ENCODE measurements around the gene IFNAR2. TPM values are rescaled to one million over a fixed set of nuclear protein-coding genes. Genes with fewer than 3 reads are reported as not detected.

Gene IFNAR2
- total RNA-seq, 1 experiment from 2014 or later, result 36.1 TPM

DNA sequence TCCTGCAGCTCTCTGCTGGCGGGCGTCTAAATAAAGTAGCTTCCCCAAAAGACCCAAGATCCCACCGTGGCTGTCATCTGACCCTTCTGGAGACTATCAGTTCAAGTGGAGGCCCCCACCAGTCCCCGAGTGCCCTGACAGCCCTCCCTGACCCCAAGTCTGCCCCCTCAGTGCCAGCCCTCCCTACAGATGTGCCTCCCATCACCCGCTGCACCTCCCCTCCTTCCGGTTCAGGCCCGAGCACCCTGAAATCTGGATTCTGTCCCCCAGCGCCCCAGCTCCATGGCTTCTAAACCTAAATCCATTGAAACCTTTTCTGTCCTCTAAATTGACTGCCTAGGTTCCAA, 37.0 kb downstream of the IFNAR2 start:
- DNase-seq, result no peak
- no TSS peak for BruUV-seq (replicated peaks)
- H3K4me3 ChIP-seq (ENCODE audit: low read depth, low read length), result peak overlapping the region; percentile 75
- H3K27ac Mint-ChIP-seq (ENCODE audit: unreplicated experiment), result peak overlapping the region; percentile 91
- no peaks in the 10 kb centered on the region for H3K27me3 Mint-ChIP-seq (ENCODE audit: insufficient read depth, unreplicated experiment)
- no peaks in the 10 kb centered on the region for H3K27me3 ChIP-seq (replicated peaks; ENCODE audit: control insufficient read depth, insufficient read depth, low read length)
- H3K9me3 Mint-ChIP-seq (ENCODE audit: unreplicated experiment), result no peaks in the 10 kb centered on the region
- intact Hi-C loops (cut with micrococcal nuclease; ENCODE audit: unreplicated experiment), result loop anchor here (2.0 to 10.0 kb wide), 3 partner anchors 58 to 106 kb away; partner anchors contain the start of gene IFNAR1
- peaks cover 15% of the 10 kb centered on the region for H3K4me1 ChIP-seq
- CTCF ChIA-PET, result interaction anchor here (0.6 to 0.7 kb wide), 3 partner anchors 66 to 189 kb away, joined by 3 to 4 read pairs (median 4); no protein-coding TSS in a partner anchor
- POLR2A ChIA-PET, result interaction anchor here (0.6 to 1.5 kb wide), 4 partner anchors 10 to 146 kb away, joined by 3 to 5 read pairs (median 4); no protein-coding TSS in a partner anchor
- peaks cover 48% of the 10 kb centered on the region for H3K36me3 Mint-ChIP-seq (ENCODE audit: insufficient read depth, unreplicated experiment)
- peaks cover 3% of the 10 kb centered on the region; the same call in 1 of the 2 replicates for H3K36me3 ChIP-seq (ENCODE audit: control insufficient read depth, insufficient read depth, low read length)
- H3K4me1 Mint-ChIP-seq (ENCODE audit: low read depth, unreplicated experiment), result peaks cover 32% of the 10 kb centered on the region
- TF ChIP-seq, protein P1, sequence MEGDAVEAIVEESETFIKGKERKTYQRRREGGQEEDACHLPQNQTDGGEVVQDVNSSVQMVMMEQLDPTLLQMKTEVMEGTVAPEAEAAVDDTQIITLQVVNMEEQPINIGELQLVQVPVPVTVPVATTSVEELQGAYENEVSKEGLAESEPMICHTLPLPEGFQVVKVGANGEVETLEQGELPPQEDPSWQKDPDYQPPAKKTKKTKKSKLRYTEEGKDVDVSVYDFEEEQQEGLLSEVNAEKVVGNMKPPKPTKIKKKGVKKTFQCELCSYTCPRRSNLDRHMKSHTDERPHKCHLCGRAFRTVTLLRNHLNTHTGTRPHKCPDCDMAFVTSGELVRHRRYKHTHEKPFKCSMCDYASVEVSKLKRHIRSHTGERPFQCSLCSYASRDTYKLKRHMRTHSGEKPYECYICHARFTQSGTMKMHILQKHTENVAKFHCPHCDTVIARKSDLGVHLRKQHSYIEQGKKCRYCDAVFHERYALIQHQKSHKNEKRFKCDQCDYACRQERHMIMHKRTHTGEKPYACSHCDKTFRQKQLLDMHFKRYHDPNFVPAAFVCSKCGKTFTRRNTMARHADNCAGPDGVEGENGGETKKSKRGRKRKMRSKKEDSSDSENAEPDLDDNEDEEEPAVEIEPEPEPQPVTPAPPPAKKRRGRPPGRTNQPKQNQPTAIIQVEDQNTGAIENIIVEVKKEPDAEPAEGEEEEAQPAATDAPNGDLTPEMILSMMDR (IDR thresholded peaks at IDR 0.05; ENCODE audit: insufficient read depth in 1 of 2, low read depth in 1 of 2, low read length in 1 of 2, severe bottlenecking in 1 of 2, unreplicated experiment in 1 of 2), result no peak
- H3K4me3 Mint-ChIP-seq (ENCODE audit: unreplicated experiment), result peak overlapping the region; percentile 97
- no peaks in the 10 kb centered on the region for H3K9me3 ChIP-seq

DNA sequence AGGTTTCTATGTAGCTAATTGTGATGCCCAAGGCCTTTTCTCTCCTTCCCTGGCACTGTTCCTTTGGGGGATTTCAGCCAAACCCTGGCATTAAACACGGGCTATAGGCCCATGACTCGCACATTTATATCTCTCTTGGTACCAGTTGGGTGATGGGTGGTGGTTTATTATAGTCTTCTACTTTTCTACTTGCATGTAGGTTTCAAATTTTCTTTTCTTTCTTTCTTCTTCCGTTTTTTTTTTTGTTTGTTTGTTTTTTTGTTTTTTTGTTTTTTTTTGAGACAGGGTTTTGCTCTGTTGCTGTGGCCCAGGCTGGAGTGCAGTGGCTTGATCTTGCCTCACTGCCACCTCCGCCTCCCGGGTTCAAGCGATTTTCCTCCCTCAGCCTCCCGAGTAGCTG, 37.5 kb downstream of the IFNAR2 start:
- intact Hi-C loops (cut with micrococcal nuclease; ENCODE audit: unreplicated experiment), result loop anchor here (2.0 to 10.0 kb wide), 3 partner anchors 58 to 105 kb away; partner anchors contain the start of gene IFNAR1
- H3K27me3 ChIP-seq (replicated peaks; ENCODE audit: control insufficient read depth, insufficient read depth, low read length), result no peaks in the 10 kb centered on the region
- H3K27me3 Mint-ChIP-seq (ENCODE audit: insufficient read depth, unreplicated experiment), result no peaks in the 10 kb centered on the region
- H3K4me3 ChIP-seq (ENCODE audit: low read depth, low read length), result peak overlapping the region; percentile 75
- ChIA-PET CTCF (no interaction called here), POLR2A (no interaction called here)
- peaks cover 15% of the 10 kb centered on the region for H3K4me1 ChIP-seq
- H3K4me1 Mint-ChIP-seq (ENCODE audit: low read depth, unreplicated experiment), result peaks cover 32% of the 10 kb centered on the region
- no peaks in the 10 kb centered on the region for H3K9me3 ChIP-seq
- H3K9me3 Mint-ChIP-seq (ENCODE audit: unreplicated experiment), result no peaks in the 10 kb centered on the region
- BruUV-seq (replicated peaks), result no TSS peak
- peak overlapping the region; percentile 97 for H3K4me3 Mint-ChIP-seq (ENCODE audit: unreplicated experiment)
- peaks cover 3% of the 10 kb centered on the region; the same call in 1 of the 2 replicates for H3K36me3 ChIP-seq (ENCODE audit: control insufficient read depth, insufficient read depth, low read length)
- peaks cover 48% of the 10 kb centered on the region for H3K36me3 Mint-ChIP-seq (ENCODE audit: insufficient read depth, unreplicated experiment)
- DNase-seq, result no peak
- H3K27ac Mint-ChIP-seq (ENCODE audit: unreplicated experiment), result peak overlapping the region; percentile 91
- TF ChIP-seq, protein P1 (IDR thresholded peaks at IDR 0.05; ENCODE audit: insufficient read depth in 1 of 2, low read depth in 1 of 2, low read length in 1 of 2, severe bottlenecking in 1 of 2, unreplicated experiment in 1 of 2), result no peak

DNA sequence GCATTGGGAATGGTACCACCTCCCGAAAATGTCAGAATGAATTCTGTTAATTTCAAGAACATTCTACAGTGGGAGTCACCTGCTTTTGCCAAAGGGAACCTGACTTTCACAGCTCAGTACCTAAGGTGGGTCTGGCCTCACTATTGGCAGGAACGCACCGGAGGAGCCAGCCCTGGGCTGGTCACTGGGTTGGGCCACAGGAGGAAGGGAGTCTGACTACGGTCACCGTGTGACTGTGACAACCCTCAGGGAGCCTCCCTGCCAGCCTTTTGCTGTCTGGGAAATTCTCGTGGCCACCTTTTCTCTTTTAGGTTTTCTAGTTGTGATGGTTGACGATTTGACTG, 38.6 kb downstream of the IFNAR2 start:
- POLR2A ChIA-PET, result no interaction called here

More for the DNA sequence above, 38.6 kb downstream of the IFNAR2 start:
- H3K27ac Mint-ChIP-seq (ENCODE audit: unreplicated experiment), result no peak overlapping the region
- peaks cover 32% of the 10 kb centered on the region for H3K4me1 Mint-ChIP-seq (ENCODE audit: low read depth, unreplicated experiment)
- intact Hi-C loops (cut with micrococcal nuclease; ENCODE audit: unreplicated experiment), result loop anchor here (5.0 to 10.0 kb wide), 2 partner anchors 56 to 104 kb away; partner anchors contain the start of gene IFNAR1
- no TSS peak for BruUV-seq (replicated peaks)
- Histone ChIP-seq H3K4me1 (peaks cover 15% of the 10 kb centered on the region), H3K9me3 (no peaks in the 10 kb centered on the region), H3K36me3 (ENCODE audit: control insufficient read depth, insufficient read depth, low read length) (no peaks in the 10 kb centered on the region), H3K4me3 (ENCODE audit: low read depth, low read length) (no peak overlapping the region), H3K27me3 (replicated peaks; ENCODE audit: control insufficient read depth, insufficient read depth, low read length) (no peaks in the 10 kb centered on the region)
- no peak for DNase-seq
- no peaks in the 10 kb centered on the region for H3K9me3 Mint-ChIP-seq (ENCODE audit: unreplicated experiment)
- TF ChIP-seq, protein P1 (IDR thresholded peaks at IDR 0.05; ENCODE audit: insufficient read depth in 1 of 2, low read depth in 1 of 2, low read length in 1 of 2, severe bottlenecking in 1 of 2, unreplicated experiment in 1 of 2), result no peak
- H3K36me3 Mint-ChIP-seq (ENCODE audit: insufficient read depth, unreplicated experiment), result peaks cover 41% of the 10 kb centered on the region
- CTCF ChIA-PET, result no interaction called here
- peak overlapping the region; percentile 97 for H3K4me3 Mint-ChIP-seq (ENCODE audit: unreplicated experiment)
- no peaks in the 10 kb centered on the region for H3K27me3 Mint-ChIP-seq (ENCODE audit: insufficient read depth, unreplicated experiment)

All from Caco-2 (cell line).